AG04450 (cell line): ENCODE results near the gene ACOXL. TPM values are rescaled to one million over a fixed set of nuclear protein-coding genes. Genes with fewer than 3 reads are reported as not detected.

Source experiments
- CTCF ChIA-PET: fragments of 300-600, 350-600 bp; formaldehyde crosslinking; extraction: SDS; loops from one replicate; lab custom pipeline; 2022; ENCODE audit warnings: antibody characterized with exemption, inconsistent platforms; lab: Charles Lee
- POLR2A ChIA-PET: fragments of 350-600 bp; formaldehyde crosslinking; extraction: SDS; loops from one replicate; lab custom pipeline; 2021; ENCODE audit warnings: antibody characterized with exemption, inconsistent platforms; lab: Yijun Ruan, JAX
- DNase-seq: peaks from one replicate; pipeline ENCODE4 v3.0.0-alpha.2; 2011; ENCODE audit warnings: low read depth, low spot score
- H3K27ac ChIP-seq: one replicate; pipeline ENCODE4 v1.5.1; 2012; ENCODE audit warnings: low read depth, low read length, control low read depth
- H3K27me3 ChIP-seq: one replicate; pipeline ENCODE4 v1.6.0; 2012; ENCODE audit warnings: low read length; ENCODE audit not compliant: control insufficient read depth, insufficient read depth
- H3K4me3 ChIP-seq: 2 replicates; pipeline ENCODE4 v1.5.1; 2011; ENCODE audit warnings: mild to moderate bottlenecking, low read depth, low read length, control low read depth
- H3K9me3 ChIP-seq: 2 replicates; pipeline ENCODE4 v1.5.1; 2012; ENCODE audit warnings: low read length; ENCODE audit not compliant: control insufficient read depth, insufficient read depth
- CTCF ChIP-seq: IDR thresholded peaks from 2 replicates; pipeline ENCODE4 v1.5.1; 2011; ENCODE audit warnings: low read depth, low read length, control low read depth, inconsistent platforms
- polyA plus RNA-seq: library from polyadenylated mRNA; depleted of rRNA; stranded (reverse); fragments of >200 nt; gene quantifications from 2 replicates; pipeline ENCODE4 v1.2.3, GENCODE V29; 2011

The ACOXL gene
- polyA plus RNA-seq, 1 experiment = not detected

- H3K4me3 ChIP-seq = no peak overlapping the region
- CTCF ChIA-PET = interaction anchor here (0.6 to 1.9 kb wide), 7 partner anchors 12 to 583 kb away, joined by 3 to 7 read pairs (median 5); no protein-coding TSS in a partner anchor
- peaks cover 37% of the 10 kb centered on the region for H3K27me3 ChIP-seq
- peaks cover 16% of the 10 kb centered on the region for H3K9me3 ChIP-seq
- DNase-seq = no peak
- H3K27ac ChIP-seq = no peak overlapping the region
- no peak for TF ChIP-seq CTCF
- POLR2A ChIA-PET = no interaction called here
Measured at GRCh38 chr2:111116011-111116746, 383.8 kb downstream of the ACOXL start.

GRCh38 chr2:111116843-111117597, 384.6 kb downstream of the ACOXL start:
- CTCF ChIA-PET = interaction anchor here (0.6 to 1.9 kb wide), 14 partner anchors 12 to 586 kb away, joined by 3 to 7 read pairs (median 4); no protein-coding TSS in a partner anchor
- no peak for DNase-seq
- peak overlapping the region; percentile 57 for H3K4me3 ChIP-seq
- peaks cover 16% of the 10 kb centered on the region for H3K9me3 ChIP-seq
- H3K27me3 ChIP-seq = peaks cover 37% of the 10 kb centered on the region
- no peak overlapping the region for H3K27ac ChIP-seq
- POLR2A ChIA-PET = no interaction called here
- peak; percentile 90 for TF ChIP-seq CTCF

- no peak for TF ChIP-seq CTCF
- POLR2A ChIA-PET = no interaction called here
- CTCF ChIA-PET = interaction anchor here (0.6 to 1.9 kb wide), 11 partner anchors 14 to 585 kb away, joined by 3 to 7 read pairs (median 4); no protein-coding TSS in a partner anchor
- DNase-seq = peak; percentile 23
- H3K27ac ChIP-seq = peak overlapping the region; percentile 31
- peaks cover 35% of the 10 kb centered on the region for H3K27me3 ChIP-seq
- H3K4me3 ChIP-seq = peak overlapping the region; percentile 57
- peaks cover 16% of the 10 kb centered on the region for H3K9me3 ChIP-seq
Measured at GRCh38 chr2:111117598-111118480, 385.5 kb downstream of the ACOXL start.

- H3K4me3 ChIP-seq = peak overlapping the region; percentile 57; the same call in 1 of the 2 replicates
- H3K27ac ChIP-seq = peak overlapping the region; percentile 31
- no peak for DNase-seq
- H3K27me3 ChIP-seq = peaks cover 28% of the 10 kb centered on the region
- ChIA-PET POLR2A (no interaction called here), CTCF (no interaction called here)
- no peak for TF ChIP-seq CTCF
- peaks cover 16% of the 10 kb centered on the region for H3K9me3 ChIP-seq
Measured at GRCh38 chr2:111118481-111118980, 386.2 kb downstream of the ACOXL start.
